Renal cortical epithelial cell (primary cell): ENCODE results near the gene LAIR2. TPM values are rescaled to one million over a fixed set of nuclear protein-coding genes. Genes with fewer than 3 reads are reported as not detected.

Source experiments
- DNase-seq: peaks from one replicate; pipeline ENCODE4 v3.0.0-alpha.2; 2011; ENCODE audit warnings: low read depth
- total RNA-seq: library from RNA; depleted of rRNA; stranded (reverse); fragments of >200 nt; gene quantifications from 2 replicates; pipeline ENCODE4 v1.2.3, GENCODE V29; 2014

Gene LAIR2, protein sequence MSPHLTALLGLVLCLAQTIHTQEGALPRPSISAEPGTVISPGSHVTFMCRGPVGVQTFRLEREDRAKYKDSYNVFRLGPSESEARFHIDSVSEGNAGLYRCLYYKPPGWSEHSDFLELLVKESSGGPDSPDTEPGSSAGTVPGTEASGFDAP
- not detected in 2 replicates for total RNA-seq

DNA sequence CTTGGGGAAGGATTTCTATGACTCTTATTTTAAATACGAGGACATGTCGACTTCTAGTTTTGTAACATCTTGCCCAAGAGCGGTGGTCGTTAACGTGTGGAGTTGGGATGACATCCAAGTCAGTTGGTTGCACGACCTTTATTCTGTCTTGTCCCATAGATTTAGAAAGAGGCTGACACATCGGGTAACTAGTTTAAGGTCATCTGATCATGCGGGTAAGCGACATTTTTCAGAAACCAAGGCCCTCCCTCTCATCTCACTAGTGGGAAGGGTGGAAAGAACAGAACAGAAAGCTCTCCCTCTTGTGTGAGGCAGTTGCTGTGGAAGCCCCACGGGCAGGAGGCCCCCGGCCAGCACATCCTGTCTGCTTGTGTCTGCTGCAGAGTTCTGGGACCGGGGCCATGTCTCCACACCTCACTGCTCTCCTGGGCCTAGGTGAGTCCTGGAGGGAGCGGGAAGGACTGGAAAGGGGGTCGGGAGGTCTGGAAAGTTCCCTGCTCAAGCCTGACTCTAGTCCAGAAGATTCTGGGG, at the start of gene LAIR2:
Gene LAIR2 (plus strand): TSS at position 314 of the 531 bp plus-strand sequence. CDS start 88 bp downstream, at position 402.
- DNase-seq = no peak

DNA sequence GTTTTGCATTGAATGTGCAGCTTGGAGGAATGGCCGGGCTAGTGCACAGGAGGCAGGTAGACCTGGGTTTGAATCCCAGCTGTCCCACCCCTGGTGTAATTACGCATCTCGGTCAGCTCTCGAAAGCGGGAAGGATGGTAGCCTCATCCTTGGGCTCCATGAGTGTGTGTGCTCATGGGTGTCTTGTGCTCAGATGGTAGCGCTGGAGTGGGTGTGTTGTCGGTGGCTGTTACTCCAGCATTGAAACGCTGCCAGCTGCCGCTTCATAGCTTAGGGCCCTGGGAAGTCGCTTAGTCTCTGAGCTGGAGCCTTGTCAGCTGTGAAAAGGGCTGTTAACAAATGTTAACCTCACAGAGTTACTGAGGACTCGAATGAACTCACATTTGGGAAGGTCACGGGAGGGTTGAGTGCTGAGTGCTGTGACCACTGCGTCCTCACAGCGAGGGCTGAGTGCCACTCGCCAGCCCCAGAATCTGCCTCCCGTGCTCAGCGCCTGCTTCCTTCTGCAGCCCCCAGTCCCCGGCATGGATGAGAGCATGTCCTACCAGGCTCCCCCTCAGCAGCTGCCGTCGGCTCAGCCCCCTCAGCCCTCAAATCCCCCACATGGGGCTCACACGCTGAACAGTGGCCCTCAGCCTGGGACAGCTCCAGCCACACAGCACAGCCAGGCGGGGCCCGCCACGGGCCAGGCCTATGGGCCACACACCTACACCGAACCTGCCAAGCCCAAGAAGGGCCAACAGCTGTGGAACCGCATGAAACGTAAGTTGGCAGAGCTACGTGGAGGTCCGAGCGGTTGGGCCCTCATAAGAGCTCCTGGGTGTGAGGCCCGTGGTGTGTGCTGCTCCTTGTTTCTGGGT, 48.5 kb upstream of the LAIR2 start:
- no peak for DNase-seq

DNA sequence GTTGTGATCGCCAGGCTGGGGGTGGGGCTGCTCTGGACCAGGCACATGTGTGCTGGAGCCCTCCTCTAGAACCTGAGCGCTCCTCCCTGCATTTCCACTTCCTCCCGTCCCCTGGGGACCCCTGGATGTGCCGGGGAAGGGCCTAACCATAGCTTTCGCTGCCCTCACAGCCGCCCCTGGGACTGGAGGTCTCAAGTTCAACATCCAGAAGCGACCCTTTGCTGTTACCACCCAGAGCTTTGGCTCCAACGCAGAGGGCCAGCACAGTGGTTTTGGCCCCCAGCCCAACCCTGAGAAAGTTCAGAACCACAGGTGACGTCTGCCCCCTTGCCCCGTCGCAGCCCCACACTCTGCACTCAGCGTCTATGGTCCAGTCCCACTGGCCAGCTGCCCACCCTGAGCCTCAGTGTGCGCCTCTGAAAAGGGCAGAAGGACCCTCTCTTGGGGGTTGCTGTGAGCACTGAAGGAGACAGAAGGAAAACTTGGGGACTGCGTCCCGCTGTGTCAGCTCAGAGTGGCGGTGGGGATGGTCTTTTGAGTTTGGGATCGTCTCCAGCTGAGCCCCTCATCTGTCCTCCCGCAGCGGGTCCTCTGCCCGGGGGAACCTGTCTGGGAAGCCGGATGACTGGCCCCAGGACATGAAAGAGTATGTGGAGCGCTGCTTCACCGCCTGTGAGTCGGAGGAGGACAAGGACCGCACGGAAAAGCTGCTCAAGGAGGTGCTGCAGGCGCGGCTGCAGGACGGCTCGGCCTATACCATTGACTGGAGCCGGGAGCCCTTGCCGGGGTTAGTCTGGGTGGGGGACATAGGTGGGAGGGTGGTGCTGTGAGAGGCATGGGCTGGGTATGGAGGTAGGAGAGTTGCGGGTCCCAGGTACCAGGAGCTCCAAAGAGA, 47.6 kb upstream of the LAIR2 start:
- DNase-seq = no peak

DNA sequence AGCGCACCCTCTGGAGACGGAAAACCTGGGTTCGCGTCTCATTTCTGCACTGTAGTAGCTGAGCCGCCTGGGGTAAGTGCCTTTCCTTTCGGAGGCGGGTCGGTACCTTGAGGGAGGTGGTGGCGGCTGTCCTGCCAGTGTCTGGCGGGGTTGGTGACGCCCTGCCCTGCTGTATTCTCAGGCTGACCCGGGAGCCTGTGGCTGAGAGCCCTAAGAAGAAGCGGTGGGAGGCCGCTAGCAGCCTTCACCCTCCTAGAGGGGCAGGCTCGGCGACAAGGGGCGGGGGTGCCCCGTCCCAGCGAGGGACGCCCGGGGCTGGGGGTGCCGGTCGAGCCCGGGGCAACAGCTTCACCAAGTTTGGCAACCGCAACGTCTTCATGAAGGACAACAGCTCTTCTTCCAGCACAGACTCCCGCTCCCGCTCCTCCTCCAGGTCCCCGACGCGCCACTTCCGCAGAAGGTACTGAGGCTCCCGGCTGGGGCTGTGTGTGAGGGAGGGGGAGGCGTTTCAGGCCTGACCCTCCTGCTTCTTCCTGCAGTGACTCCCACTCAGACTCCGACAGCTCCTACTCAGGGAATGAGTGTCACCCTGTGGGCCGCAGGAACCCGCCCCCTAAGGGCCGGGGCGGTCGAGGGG, 46.7 kb upstream of the LAIR2 start:
- no peak for DNase-seq

DNA sequence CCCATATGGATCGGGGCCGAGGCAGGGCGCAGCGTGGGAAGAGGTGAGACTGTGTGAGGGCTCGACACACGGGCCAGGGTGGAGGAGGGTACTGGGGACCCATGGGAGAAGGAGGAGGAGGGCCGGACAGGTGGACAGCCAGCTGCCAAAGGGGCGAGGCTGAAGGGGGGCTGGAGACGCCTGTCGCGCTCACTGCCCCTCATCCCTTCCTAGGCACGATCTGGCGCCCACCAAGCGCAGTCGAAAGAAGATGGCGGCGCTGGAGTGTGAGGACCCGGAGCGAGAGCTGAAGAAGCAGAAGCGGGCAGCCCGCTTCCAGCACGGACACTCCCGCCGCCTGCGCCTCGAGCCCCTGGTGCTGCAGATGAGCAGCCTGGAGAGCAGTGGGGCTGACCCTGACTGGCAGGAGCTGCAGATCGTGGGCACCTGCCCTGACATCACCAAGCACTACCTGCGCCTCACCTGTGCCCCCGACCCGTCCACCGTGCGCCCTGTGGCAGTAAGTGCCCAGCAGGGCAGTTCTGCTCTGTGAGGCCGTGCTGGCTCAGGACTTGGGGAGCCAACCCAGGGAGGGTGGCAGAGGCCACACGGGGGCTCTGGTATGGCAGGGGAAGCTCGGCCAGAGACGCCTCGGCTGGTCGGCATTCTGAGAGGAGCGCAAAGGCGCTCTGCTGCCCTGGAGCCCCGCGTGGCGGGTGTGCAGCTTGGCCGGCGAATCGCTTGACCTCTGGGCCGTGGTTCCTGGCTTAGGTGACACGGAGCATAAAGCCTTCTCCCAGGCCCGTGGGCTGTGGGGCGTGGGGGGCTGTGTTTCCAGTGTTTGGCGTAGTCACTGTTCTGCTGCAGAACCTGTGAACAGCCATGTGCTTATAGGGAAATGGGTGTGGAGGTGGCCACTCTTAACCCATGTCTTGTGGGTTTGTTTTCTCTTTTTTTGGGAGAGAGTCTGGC, 45.9 kb upstream of the LAIR2 start:
- DNase-seq = no peak

DNA sequence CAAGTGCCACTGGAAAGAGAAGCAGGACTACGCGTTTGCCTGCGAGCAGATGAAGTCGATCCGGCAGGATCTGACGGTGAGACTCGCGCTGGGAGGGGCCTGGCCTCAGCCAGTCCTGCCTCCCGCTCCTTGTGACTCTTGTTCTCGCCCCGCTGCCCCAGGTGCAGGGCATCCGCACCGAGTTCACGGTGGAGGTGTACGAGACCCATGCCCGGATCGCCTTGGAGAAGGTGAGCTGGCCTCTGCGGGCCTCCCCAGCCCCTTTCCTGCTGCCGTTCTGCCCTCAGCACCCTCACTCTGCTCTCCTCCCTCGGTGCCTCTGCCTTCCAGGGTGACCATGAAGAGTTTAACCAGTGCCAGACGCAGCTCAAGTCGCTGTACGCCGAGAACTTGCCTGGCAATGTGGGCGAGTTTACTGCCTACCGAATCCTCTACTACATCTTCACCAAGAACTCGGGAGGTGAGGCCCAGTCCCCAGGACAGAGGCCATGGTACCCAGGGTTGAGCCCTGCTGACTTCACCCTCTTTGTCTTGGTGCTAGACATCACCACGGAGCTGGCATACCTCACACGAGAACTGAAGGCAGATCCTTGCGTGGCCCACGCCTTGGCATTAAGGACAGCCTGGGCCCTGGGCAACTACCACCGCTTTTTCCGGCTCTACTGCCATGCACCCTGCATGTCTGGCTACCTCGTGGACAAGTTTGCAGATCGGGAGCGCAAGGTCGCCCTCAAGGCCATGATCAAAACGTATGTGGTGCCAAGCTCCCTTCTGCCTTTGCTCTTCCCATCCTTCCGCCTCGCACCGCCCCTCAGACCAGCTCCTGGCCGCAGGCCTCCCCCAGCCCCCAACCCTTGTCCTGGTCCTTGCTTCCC, 44.6 kb upstream of the LAIR2 start:
- no peak for DNase-seq

DNA sequence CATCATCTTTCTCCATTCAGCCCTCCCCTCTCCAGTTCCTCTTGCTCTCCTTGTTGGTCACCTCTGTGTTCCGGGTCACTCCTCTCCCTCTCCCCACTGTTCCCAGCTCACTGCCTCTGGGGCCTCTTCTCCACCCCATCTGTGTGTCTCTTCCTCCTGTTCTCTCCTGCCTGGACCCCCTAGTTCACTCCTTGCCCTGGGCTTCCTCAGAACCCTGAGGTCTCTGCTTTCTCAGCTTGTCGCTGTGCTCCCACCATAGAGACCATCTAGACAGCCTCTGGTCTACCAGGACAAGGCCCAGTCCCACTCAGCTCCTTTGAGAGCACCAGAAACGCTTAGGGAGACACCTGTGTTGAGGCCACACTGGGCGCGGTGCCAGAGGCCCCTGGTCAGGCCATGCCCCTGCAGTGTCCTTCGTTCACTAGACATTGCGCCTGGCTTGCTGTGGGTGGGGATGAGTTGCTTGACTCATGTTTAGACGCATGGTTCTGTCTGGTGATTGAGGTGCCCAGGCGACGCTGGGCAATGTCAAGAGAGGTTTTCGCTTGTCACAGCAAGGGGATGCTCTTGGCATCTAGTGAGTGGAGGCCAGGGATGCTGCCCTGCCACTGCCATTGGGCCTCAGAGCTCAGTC, 43.9 kb upstream of the LAIR2 start:
- DNase-seq = no peak

DNA sequence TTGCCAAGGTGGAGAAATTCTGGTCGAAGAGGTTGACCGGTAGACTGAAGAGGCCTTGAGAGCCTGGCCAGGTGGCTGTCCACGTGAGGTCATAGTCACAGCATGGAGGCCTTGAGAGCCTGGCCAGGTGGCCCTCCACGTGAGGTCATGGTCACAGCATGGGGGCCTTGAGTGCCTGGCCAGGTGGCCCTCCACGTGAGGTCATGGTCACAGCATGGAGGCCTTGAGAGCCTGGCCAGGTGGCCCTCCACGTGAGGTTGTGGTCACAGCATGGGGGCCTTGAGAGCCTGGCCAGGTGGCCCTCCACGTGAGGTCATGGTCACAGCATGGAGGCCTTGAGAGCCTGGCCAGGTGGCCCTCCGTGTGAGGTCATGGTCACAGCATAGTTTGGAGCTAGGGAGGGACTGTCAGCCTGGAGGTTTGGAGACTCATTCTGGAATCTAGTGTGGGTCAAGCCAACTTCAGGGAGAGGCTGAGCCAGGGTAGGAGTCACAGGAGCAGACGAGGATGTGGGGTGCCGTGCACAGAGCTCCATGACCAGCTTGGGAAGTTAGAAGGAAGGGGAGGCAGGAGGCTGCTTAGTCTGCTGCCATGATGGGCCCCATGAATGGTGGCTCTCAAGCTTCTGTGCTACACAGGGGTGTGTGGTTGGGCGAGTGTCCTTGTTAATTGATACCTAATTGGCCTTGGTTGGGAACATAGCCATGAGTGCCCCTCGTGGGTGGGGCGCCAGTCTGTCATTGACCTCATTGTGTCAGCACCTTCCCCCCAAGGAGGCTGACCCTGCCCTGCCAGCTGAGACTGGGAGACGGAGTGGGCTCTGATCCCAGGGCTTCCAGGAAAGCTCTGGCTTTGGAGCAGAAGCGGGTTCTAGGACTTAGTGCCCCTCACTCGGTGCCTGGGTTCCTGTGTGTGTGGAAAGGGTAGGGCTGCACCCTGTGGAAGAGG, 43.1 kb upstream of the LAIR2 start:
- DNase-seq = no peak

DNA sequence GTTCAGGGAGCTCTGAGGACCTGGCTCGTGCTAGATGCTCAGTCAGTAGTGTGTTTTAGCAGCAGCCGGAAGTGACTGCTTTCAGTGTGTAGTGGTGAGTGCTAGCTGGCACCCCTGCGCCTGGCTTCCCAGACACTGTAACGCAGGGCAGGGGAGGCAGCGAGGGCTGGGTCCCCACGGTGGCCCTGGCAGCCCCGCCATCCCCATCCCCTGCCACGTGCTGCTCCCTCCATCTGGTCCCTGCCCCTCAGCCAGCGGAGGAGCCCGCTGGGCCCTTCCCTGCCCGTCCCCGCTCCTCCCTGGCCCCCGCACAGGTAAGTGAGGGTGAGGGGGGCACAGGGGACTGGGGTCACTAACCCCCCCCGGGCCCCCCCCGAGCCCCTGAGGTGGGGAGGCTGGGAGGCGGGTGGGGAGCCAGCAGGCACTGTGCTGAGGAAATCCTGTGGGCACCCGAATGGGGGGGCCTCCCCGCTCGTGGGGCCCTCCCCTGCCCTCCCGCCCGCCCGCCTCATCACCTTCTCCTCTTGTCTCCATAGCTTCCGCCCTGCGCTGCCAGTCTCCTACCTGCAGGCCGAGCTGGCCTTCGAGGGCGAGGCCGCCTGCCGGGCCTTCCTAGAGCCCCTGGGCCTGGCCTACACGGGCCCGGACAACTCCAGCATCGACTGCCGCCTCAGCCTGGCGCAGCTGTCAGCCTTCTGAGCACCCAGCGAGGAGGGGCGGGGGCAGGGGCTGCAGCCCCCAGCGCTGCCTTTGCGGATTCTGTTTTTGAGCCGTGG, 42.2 kb upstream of the LAIR2 start:
- DNase-seq = no peak

DNA sequence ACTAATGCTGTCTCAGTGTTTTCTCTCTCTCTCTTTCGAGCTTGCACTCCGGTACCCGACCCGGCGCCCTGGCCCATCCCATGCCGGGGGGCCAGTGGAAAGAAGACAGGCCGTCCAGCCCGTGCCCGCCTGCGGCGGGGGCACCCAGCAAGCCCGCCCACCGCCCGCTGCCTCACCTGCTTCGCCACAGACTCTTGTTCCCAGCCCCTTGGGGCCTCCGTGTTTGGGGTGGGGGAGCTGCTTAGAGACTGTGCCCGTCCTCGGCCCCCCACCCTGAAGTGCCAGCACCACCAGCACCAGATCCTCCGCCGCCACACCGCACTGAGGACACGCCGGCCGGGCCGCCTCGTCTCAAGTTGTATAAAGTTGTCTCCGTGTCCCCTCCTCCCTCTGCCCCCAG, 41.4 kb upstream of the LAIR2 start:
- DNase-seq = no peak

DNA sequence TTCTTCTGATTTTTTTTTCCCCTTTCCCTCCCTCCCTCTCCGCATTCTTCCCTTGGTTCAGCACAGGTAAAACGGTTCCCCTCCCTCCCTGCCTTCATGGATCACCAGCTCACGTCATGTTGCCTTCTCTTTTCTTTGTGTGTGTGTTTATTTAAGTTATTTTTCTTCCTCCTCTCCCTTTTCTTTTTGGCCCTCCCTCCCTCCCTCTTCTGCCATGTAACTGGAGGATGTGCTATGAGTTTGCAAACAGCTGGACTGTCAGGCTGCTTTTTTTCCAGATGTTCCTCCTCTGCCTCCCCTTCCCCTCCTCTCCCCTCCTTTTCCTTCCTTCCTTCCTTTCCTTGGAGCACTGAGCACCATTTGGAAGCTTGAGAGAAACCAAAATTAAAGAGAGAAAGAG, 41.0 kb upstream of the LAIR2 start:
- DNase-seq = no peak

DNA sequence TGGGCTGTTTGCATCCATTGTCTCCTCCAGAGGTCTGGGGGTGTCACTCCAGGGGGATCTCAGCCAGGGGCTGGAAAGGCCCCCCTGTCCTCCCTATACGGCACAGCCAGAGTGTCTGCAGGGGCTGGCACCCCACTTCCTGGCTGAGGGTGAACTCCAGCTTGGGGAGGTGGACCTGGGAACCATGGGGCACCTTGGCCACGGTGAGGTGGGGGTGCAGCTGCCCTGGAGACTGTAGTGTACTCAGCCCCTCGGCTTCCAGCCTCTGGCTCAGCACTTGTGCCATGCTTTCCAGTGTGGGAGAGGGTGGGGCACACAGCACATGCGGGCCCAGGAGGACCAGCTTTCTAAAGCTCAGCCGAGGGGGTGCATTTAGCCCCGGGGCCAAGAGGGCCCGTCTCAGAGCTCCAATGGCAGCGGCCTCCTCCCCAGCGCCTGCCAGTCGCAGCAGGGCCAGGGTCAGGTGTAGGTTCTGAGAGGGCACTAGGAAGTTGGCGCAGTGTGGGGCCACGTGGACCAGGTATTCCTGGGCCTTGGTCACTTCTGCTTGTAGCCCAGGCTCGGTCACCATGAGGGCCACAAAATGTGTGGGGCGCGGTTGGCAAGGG, 40.5 kb upstream of the LAIR2 start:
- DNase-seq = no peak

DNA sequence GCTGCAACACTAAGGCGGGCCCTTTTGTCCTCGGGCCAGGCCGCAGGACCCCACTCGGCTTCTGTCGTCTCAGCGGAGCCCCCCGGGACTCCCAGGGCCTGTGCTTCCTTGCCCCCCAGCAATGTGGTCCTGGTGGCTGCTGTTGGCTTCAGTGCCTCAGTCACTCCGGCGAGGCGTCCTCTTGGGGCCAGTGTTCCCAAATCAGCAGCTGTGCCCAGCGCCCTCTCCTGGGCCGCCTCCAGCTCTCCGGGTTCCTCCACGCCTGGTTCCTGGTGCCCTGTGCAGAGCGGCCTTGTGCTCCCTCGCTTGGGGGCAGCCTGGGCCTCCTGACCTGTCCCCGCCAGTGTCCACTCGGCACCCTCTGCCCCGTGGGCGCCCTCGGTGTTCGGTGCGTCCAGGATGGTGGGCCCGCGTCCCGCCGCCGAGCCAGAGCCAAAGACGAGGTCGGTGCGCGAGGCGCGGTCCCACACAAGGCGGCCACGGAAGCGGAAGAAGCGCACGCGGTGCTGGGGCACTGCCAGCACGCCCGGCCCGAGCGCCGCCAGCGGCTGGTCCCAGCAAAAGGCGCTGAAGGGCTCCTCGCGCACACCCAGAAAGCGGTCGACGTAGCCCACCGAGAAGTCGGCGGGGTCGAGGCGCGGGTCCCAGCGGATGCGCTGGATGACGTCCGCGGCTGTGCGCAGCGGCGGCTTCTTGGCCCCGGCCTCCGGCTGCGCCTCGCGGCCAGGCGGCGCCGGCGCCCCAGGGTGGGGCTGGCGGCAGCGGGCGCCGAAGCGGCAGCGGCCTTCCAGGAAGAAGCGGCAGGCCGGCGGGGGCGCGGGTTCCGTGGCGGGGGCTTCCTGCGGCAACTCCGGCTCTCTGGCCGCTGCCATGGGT, 39.7 kb upstream of the LAIR2 start:
- no peak for DNase-seq

DNA sequence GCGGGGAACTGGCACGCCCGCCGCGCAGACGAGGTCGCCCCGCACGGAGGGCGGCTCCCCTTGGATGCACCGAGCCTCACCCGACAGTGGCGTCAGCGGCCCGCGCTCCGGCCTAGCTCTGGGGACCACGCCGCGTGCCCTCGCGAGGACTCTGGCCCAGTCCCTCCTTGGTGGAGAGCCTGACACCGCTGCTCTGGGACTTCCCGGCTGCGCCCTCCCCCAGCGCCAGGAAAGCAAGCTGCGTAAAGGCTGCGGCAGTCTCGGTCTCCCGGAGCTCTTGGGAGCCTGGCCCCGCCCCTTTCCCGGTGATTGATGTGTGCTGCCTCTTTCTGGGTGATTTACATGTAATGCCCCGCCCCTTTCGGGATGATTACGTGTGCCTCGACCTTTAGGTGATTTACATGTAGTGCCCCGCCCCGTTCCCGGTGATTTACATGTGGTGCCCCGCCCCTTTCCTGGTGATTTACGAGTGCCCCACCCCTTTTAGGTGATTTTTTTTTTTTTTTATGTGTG, 39.0 kb upstream of the LAIR2 start, which contains the start of gene LENG9:
Gene LENG9 (minus strand): TSS at position 248 of the 513 bp plus-strand sequence. CDS start 252 bp downstream, outside the sequence.
- no peak for DNase-seq

DNA sequence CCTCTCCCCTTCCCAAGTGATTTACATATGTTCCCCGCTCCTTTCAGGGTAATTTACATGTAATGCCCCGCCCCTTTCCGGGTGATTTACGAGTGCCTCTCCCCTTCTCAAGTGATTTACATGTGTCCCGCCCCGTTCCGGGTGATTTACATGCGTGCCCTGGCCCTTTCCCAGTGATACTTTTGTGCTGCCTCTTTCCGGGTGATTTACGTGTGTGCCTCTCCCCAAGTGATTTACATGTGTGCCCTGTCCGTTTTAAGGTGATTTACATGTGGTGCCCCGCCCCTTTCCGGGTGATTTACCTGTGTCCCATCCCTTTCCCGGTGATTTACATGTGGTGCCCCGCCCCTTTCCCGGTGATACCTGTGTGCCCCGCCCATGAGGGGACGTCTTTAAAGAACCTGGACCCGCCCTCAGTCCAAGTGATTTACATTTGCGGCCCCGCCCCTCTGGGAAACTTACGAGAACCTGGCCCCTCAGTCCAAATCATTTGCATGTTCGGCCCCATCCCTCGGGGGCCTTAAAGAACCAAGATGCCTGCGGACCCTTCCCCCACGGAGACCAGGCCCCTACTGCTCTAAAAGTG, 38.5 kb upstream of the LAIR2 start:
- peak; percentile 98 for DNase-seq
